GM12878 (cell line): ENCODE data around the gene DLL1. TPM values are rescaled to one million over a fixed set of nuclear protein-coding genes. Genes with fewer than 3 reads are reported as not detected.

ENCODE experiments used
- GABPA ChIP-seq: IDR thresholded peaks from 2 replicates; pipeline ENCODE4 v1.6.1; 2014; ENCODE audit warnings: antibody characterized with exemption, low read depth, mild to moderate bottlenecking, inconsistent platforms
- HDGF ChIP-seq: fragments of 450-650 bp; IDR thresholded peaks from 2 replicates; pipeline ENCODE4 v1.6.1; 2016; ENCODE audit warnings: antibody characterized with exemption
- IKZF2 ChIP-seq, 2 experiments: fragments of 450-650 bp; IDR thresholded peaks; 2 replicates each; pipeline ENCODE4 v1.6.1; 2017; ENCODE audit warnings: mild to moderate bottlenecking in 2 of 2, moderate library complexity in 2 of 2
- NFIC ChIP-seq: IDR thresholded peaks from 2 replicates; pipeline ENCODE4 v1.6.1; 2012; ENCODE audit warnings: low read depth, mild to moderate bottlenecking, inconsistent platforms, low read length, moderate library complexity
- NKRF ChIP-seq: fragments of 450-650 bp; conservative IDR thresholded peaks from 2 replicates; pipeline ENCODE4 v1.6.1; 2017; ENCODE audit warnings: mild to moderate bottlenecking, moderate library complexity
- NR2C2 ChIP-seq: IDR thresholded peaks from 2 replicates; pipeline ENCODE4 v1.6.1; 2011; ENCODE audit warnings: borderline replicate concordance, low read depth; ENCODE audit not compliant: control insufficient read depth, insufficient read length
- PAX5 ChIP-seq: IDR thresholded peaks from 2 replicates; pipeline ENCODE4 v1.6.1; 2011; ENCODE audit warnings: low read depth, low read length, borderline replicate concordance
- RB1 ChIP-seq: fragments of 450-650 bp; formaldehyde crosslinking; IDR thresholded peaks from 2 replicates; pipeline ENCODE4 v1.6.1; 2017; ENCODE audit warnings: mild to moderate bottlenecking, borderline replicate concordance
- RFX5 ChIP-seq: IDR thresholded peaks from 2 replicates; pipeline ENCODE4 v1.6.1; 2011; ENCODE audit warnings: low read depth, low read length, improper control_type of control experiment
- SMC3 ChIP-seq: IDR thresholded peaks from 2 replicates; pipeline ENCODE4 v1.6.1; 2011; ENCODE audit warnings: low read length, improper control_type of control experiment, borderline replicate concordance
- STAT1 ChIP-seq: fragments of 450-650 bp; conservative IDR thresholded peaks from 2 replicates; pipeline ENCODE4 v1.6.1; 2014; ENCODE audit warnings: antibody characterized with exemption, mild to moderate bottlenecking
- ZNF622 ChIP-seq: fragments of 450-650 bp; IDR thresholded peaks from 2 replicates; pipeline ENCODE4 v1.6.1; 2017; ENCODE audit warnings: mild to moderate bottlenecking, inconsistent platforms
- ZNF687 ChIP-seq: fragments of 450-650 bp; IDR thresholded peaks from 2 replicates; pipeline ENCODE4 v1.6.1; 2017; ENCODE audit warnings: mild to moderate bottlenecking, moderate library complexity
- polyA plus RNA-seq, 11 experiments: library from polyadenylated mRNA; depleted of rRNA in 4 of 11; unstranded in 6 of 11; stranded (reverse) in 5 of 11; fragments of >200 nt; fragmentation: Nextera tagmentation in 4 of 11; fragmentation: Illumina TruSeq in 1 of 11; extraction: Ambion mirVana in 4 of 11; extraction: Trizol in 1 of 11; gene quantifications; 1 replicate in 1 of 11; 2 replicates in 10 of 11; pipeline versions ENCODE4 v1.2.1 to v1.2.3, GENCODE V29; 2011 to 2016; ENCODE audit warnings: inconsistent platforms in 2 of 11, missing spikeins in 2 of 11, low read depth in 1 of 11
- total RNA-seq, 4 experiments: library from RNA; depleted of rRNA in 3 of 4; stranded (reverse); fragments of >200 nt in 3 of 4; fragmentation: Illumina TruSeq in 1 of 4; extraction: Trizol in 1 of 4; gene quantifications; 2 replicates each; pipeline versions ENCODE4 v1.2.1 to v1.2.3, GENCODE V29; 2013 to 2021

DLL1 gene
- total and polyA plus RNA-seq, 10 of the 15 experiments (the other 5 are each of a cell fraction or from before 2014, with no cell fraction given) = 0.02 to 0.80 (median 0.19) TPM

- TF ChIP-seq ZNF687 (no peak), PAX5 (no peak), SMC3 (no peak), ZNF622 (no peak), RB1 (no peak), NFIC (no peak), HDGF (no peak), IKZF2 (IDR thresholded peaks at IDR 0.05) (no peak), STAT1 (no peak), NR2C2 (no peak), NKRF (no peak), GABPA (no peak), RFX5 (no peak)
These were observed 40.4 kb downstream of the DLL1 start (continued) for GRCh38 chr6:170250455-170250854.
